Endothelial cell (in vitro differentiated cells): ENCODE data around the gene SYT17. TPM values are rescaled to one million over a fixed set of nuclear protein-coding genes. Genes with fewer than 3 reads are reported as not detected.

Experiments
- DNase-seq: peaks from one replicate; pipeline ENCODE4 v3.0.0; 2021; ENCODE audit warnings: low spot score
- H3K27ac Mint-ChIP-seq: one replicate; pipeline ENCODE4 v1.8.0; 2021; ENCODE audit warnings: mixed read lengths, inconsistent platforms; ENCODE audit not compliant: unreplicated experiment
- H3K27me3 Mint-ChIP-seq: one replicate; pipeline ENCODE4 v1.8.0; 2021; ENCODE audit warnings: mild to moderate bottlenecking, moderate library complexity, mixed read lengths, inconsistent platforms; ENCODE audit not compliant: unreplicated experiment
- H3K36me3 Mint-ChIP-seq: one replicate; pipeline ENCODE4 v1.8.0; 2021; ENCODE audit warnings: mild to moderate bottlenecking, low read depth, mixed read lengths, inconsistent platforms; ENCODE audit not compliant: unreplicated experiment
- H3K4me1 Mint-ChIP-seq: one replicate; pipeline ENCODE4 v1.8.0; 2021; ENCODE audit warnings: mild to moderate bottlenecking, mixed read lengths, inconsistent platforms; ENCODE audit not compliant: unreplicated experiment
- H3K4me3 Mint-ChIP-seq: one replicate; pipeline ENCODE4 v1.8.0; 2021; ENCODE audit warnings: mild to moderate bottlenecking, mixed read lengths, inconsistent platforms; ENCODE audit not compliant: unreplicated experiment
- H3K9me3 Mint-ChIP-seq: one replicate; pipeline ENCODE4 v1.8.0; 2021; ENCODE audit warnings: mixed read lengths, inconsistent platforms; ENCODE audit not compliant: unreplicated experiment
- CTCF ChIP-seq: fragments of 200-600 bp; sonication (generic); IDR thresholded peaks from one replicate; pipeline ENCODE4 v1.5.0; 2021; ENCODE audit warnings: antibody characterized with exemption; ENCODE audit not compliant: unreplicated experiment
- long read RNA-seq: library from polyadenylated mRNA; unstranded; transcript quantifications from one replicate; pipeline ENCODE4 v2.0.0, GENCODE V29; 2020; ENCODE audit not compliant: unreplicated experiment
- total RNA-seq: library from RNA; stranded (reverse); fragmentation: NEBNext Ultra II Directional; extraction: Animal tissue kit (Norgen Biotek cat#: 25700); gene quantifications from one replicate; pipeline ENCODE4 v1.2.1, GENCODE V29; 2021; ENCODE audit not compliant: unreplicated experiment

The SYT17 gene
- total RNA-seq: 16.4 TPM
- long read RNA-seq, partial matches to known transcripts: 2 of 7 reads
- long read RNA-seq, other reads (novel, unspliced or antisense): 4 of 7 reads

- H3K27me3 Mint-ChIP-seq: peaks cover 7% of the 10 kb centered on the region
- peaks cover 7% of the 10 kb centered on the region for H3K4me1 Mint-ChIP-seq
- no peaks in the 10 kb centered on the region for H3K36me3 Mint-ChIP-seq
- peak within 1 kb of the TSS; percentile 87 for H3K4me3 Mint-ChIP-seq
- no peak within 1 kb of the TSS for H3K27ac Mint-ChIP-seq
- peak; percentile 87 for DNase-seq
- peak; percentile 69 for TF ChIP-seq CTCF
- H3K9me3 Mint-ChIP-seq: no peaks in the 10 kb centered on the region
Observed at GRCh38 chr16:19167710-19168370, at the start of gene SYT17. TSS of gene SYT17 (plus strand) at chr16:19168240. CDS start at chr16:19168647, 407 bp downstream.

- Mint-ChIP-seq H3K27me3 (peaks cover 3% of the 10 kb centered on the region), H3K4me3 (peak overlapping the region; percentile 21), H3K4me1 (peaks cover 33% of the 10 kb centered on the region), H3K9me3 (no peaks in the 10 kb centered on the region), H3K36me3 (peaks cover 25% of the 10 kb centered on the region), H3K27ac (no peak overlapping the region)
- DNase-seq: no peak
- TF ChIP-seq CTCF: no peak
Observed at GRCh38 chr16:19118938-19119431, 49.1 kb upstream of the SYT17 start.

GRCh38 chr16:19119564-19119963, 48.5 kb upstream of the SYT17 start:
- Mint-ChIP-seq H3K9me3 (no peaks in the 10 kb centered on the region), H3K4me1 (peaks cover 33% of the 10 kb centered on the region), H3K27me3 (peaks cover 1% of the 10 kb centered on the region), H3K27ac (no peak overlapping the region), H3K4me3 (no peak overlapping the region), H3K36me3 (peaks cover 25% of the 10 kb centered on the region)
- no peak for DNase-seq
- no peak for TF ChIP-seq CTCF

- H3K4me3 Mint-ChIP-seq: no peak overlapping the region
- H3K27me3 Mint-ChIP-seq: peaks cover 4% of the 10 kb centered on the region
- peaks cover 25% of the 10 kb centered on the region for H3K36me3 Mint-ChIP-seq
- no peaks in the 10 kb centered on the region for H3K9me3 Mint-ChIP-seq
- DNase-seq: no peak
- peaks cover 9% of the 10 kb centered on the region for H3K4me1 Mint-ChIP-seq
- no peak overlapping the region for H3K27ac Mint-ChIP-seq
- TF ChIP-seq CTCF: no peak
Observed at GRCh38 chr16:19123535-19124178, 44.4 kb upstream of the SYT17 start.

- H3K4me1 Mint-ChIP-seq: peaks cover 20% of the 10 kb centered on the region
- no peak overlapping the region for H3K27ac Mint-ChIP-seq
- no peak overlapping the region for H3K4me3 Mint-ChIP-seq
- DNase-seq: no peak
- H3K36me3 Mint-ChIP-seq: peaks cover 19% of the 10 kb centered on the region
- TF ChIP-seq CTCF: no peak
- H3K9me3 Mint-ChIP-seq: no peaks in the 10 kb centered on the region
- peaks cover 11% of the 10 kb centered on the region for H3K27me3 Mint-ChIP-seq
Observed at GRCh38 chr16:19126300-19126699, 41.7 kb upstream of the SYT17 start.
